SK-N-SH treated with all-trans-retinoic acid at 6 μM for 48 hours (cell line): Measurements from ENCODE around the gene ACTL6B.

Source experiments
- ATAC-seq: fragments of 200-7000 bp; cut with Tn5 transposase; 3 replicates; pipeline ENCODE4 v1.9.1; 2020; ENCODE audit warnings: mild to moderate bottlenecking, moderate library complexity
- ARNTL ChIP-seq: fragments of 450-650 bp; formaldehyde crosslinking; IDR thresholded peaks from 2 replicates; pipeline ENCODE4 v1.5.0; 2020; ENCODE audit warnings: low read depth, mild to moderate bottlenecking, moderate library complexity, borderline replicate concordance
- BACH2 ChIP-seq: fragments of 250-450 bp; sonication (Bioruptor Pico); IDR thresholded peaks from 2 replicates; pipeline ENCODE4 v1.9.0; 2021; ENCODE audit warnings: mild to moderate bottlenecking, borderline replicate concordance
- CREB5 ChIP-seq: fragments of 250-450 bp; sonication (Bioruptor Pico); IDR thresholded peaks from 2 replicates; pipeline ENCODE4 v1.5.1; 2020; ENCODE audit warnings: low read depth, mild to moderate bottlenecking, moderate library complexity
- CSDC2 ChIP-seq: fragments of 250-450 bp; sonication (Bioruptor Pico); IDR thresholded peaks from 2 replicates; pipeline ENCODE4 v1.5.0; 2020; ENCODE audit warnings: mild to moderate bottlenecking, moderate library complexity
- ESRRG ChIP-seq: fragments of 250-450 bp; sonication (Bioruptor Pico); IDR thresholded peaks from 2 replicates; pipeline ENCODE4 v1.6.1; 2021; ENCODE audit warnings: mild to moderate bottlenecking
- GLIS3 ChIP-seq: fragments of 250-450 bp; sonication (Bioruptor Pico); IDR thresholded peaks from 2 replicates; pipeline ENCODE4 v1.5.0; 2020; ENCODE audit warnings: mild to moderate bottlenecking, moderate library complexity
- ISL1 ChIP-seq: fragments of 250-450 bp; sonication (Bioruptor Pico); IDR thresholded peaks from 2 replicates; pipeline ENCODE4 v2.1.2; 2022; ENCODE audit warnings: mild to moderate bottlenecking, moderate library complexity
- OSR1 ChIP-seq: fragments of 250-450 bp; sonication (Bioruptor Pico); IDR thresholded peaks from 2 replicates; pipeline ENCODE4 v1.8.0; 2022; ENCODE audit warnings: moderate library complexity, mild to moderate bottlenecking, inconsistent platforms
- PATZ1 ChIP-seq: fragments of 250-450 bp; sonication (Bioruptor Pico); IDR thresholded peaks from 2 replicates; pipeline ENCODE4 v1.8.0; 2020; ENCODE audit warnings: mild to moderate bottlenecking, moderate library complexity, borderline replicate concordance
- POU6F1 ChIP-seq: fragments of 250-450 bp; sonication (Bioruptor Pico); IDR thresholded peaks from 2 replicates; pipeline ENCODE4 v1.8.0; 2021; ENCODE audit warnings: low read depth, mild to moderate bottlenecking, moderate library complexity, borderline replicate concordance
- PPARA ChIP-seq: fragments of 250-450 bp; sonication (Bioruptor Pico); IDR thresholded peaks from 2 replicates; pipeline ENCODE4 v1.5.0; 2020; ENCODE audit warnings: mild to moderate bottlenecking, borderline replicate concordance
- RARB ChIP-seq: fragments of 250-450 bp; sonication (Bioruptor Pico); IDR thresholded peaks from 2 replicates; pipeline ENCODE4 v1.8.0; 2021; ENCODE audit warnings: mild to moderate bottlenecking, moderate library complexity
- SNAI2 ChIP-seq: fragments of 250-450 bp; sonication (Bioruptor Pico); IDR thresholded peaks from 2 replicates; pipeline ENCODE4 v1.5.0; 2020; ENCODE audit warnings: mild to moderate bottlenecking, moderate library complexity
- TCF4 ChIP-seq: fragments of 250-450 bp; sonication (Bioruptor Pico); IDR thresholded peaks from 2 replicates; pipeline ENCODE4 v1.8.0; 2021; ENCODE audit warnings: mild to moderate bottlenecking, moderate library complexity, borderline replicate concordance
- TOX ChIP-seq: fragments of 250-450 bp; sonication (Bioruptor Pico); IDR thresholded peaks from 2 replicates; pipeline ENCODE4 v1.8.0; 2021; ENCODE audit warnings: mild to moderate bottlenecking, moderate library complexity, borderline replicate concordance
- TSHZ2 ChIP-seq: fragments of 250-450 bp; sonication (Bioruptor Pico); IDR thresholded peaks from 2 replicates; pipeline ENCODE4 v1.5.0; 2020; ENCODE audit warnings: mild to moderate bottlenecking, moderate library complexity
- ZC3H10 ChIP-seq: fragments of 250-450 bp; sonication (Bioruptor Pico); IDR thresholded peaks from 2 replicates; pipeline ENCODE4 v1.5.1; 2021; ENCODE audit warnings: mild to moderate bottlenecking, moderate library complexity
- ZFP3 ChIP-seq: fragments of 250-450 bp; sonication (Bioruptor Pico); IDR thresholded peaks from 2 replicates; pipeline ENCODE4 v1.5.0; 2020; ENCODE audit warnings: mild to moderate bottlenecking, moderate library complexity
- ZFP30 ChIP-seq: fragments of 450-650 bp; formaldehyde crosslinking; IDR thresholded peaks from 2 replicates; pipeline ENCODE4 v1.5.0; 2022; ENCODE audit warnings: mild to moderate bottlenecking, moderate library complexity
- ZNF565 ChIP-seq: fragments of 450-650 bp; formaldehyde crosslinking; conservative IDR thresholded peaks from 2 replicates; pipeline ENCODE4 v1.5.0; 2020; ENCODE audit warnings: low read depth, mild to moderate bottlenecking, moderate library complexity
- ZNF70 ChIP-seq: fragments of 450-650 bp; formaldehyde crosslinking; IDR thresholded peaks from 2 replicates; pipeline ENCODE4 v1.5.0; 2020; ENCODE audit warnings: mild to moderate bottlenecking, moderate library complexity

ACTL6B gene

GRCh38 chr7:100682228-100682741 is 26.0 kb upstream of the ACTL6B start:
- peak; percentile 1; the same call in 2 of the 3 replicates for ATAC-seq
- TF ChIP-seq ZFP30 (CRISPR knock-in tag) (no peak), POU6F1 (CRISPR knock-in tag) (no peak), GLIS3 (CRISPR knock-in tag) (no peak), RARB (CRISPR knock-in tag) (no peak), ARNTL (CRISPR knock-in tag) (no peak), CSDC2 (CRISPR knock-in tag) (no peak), ZNF565 (CRISPR knock-in tag) (no peak), BACH2 (CRISPR knock-in tag) (no peak), TSHZ2 (CRISPR knock-in tag) (no peak), SNAI2 (CRISPR knock-in tag) (no peak), OSR1 (CRISPR knock-in tag) (no peak), ESRRG (CRISPR knock-in tag) (no peak), ZFP3 (CRISPR knock-in tag) (no peak), PATZ1 (CRISPR knock-in tag) (no peak; the same call in 1 of the 2 replicates), ZC3H10 (CRISPR knock-in tag) (no peak), TOX (CRISPR knock-in tag) (no peak), ISL1 (CRISPR knock-in tag) (no peak), TCF4 (CRISPR knock-in tag) (no peak), CREB5 (no peak)

- no peak for ATAC-seq
- TF ChIP-seq SNAI2 (CRISPR knock-in tag): no peak
- no peak for TF ChIP-seq TOX (CRISPR knock-in tag)
- TF ChIP-seq ZFP3 (CRISPR knock-in tag): no peak
- TF ChIP-seq ZFP30 (CRISPR knock-in tag): no peak
- no peak for TF ChIP-seq PPARA (CRISPR knock-in tag)
- TF ChIP-seq CREB5: no peak
- no peak for TF ChIP-seq ARNTL (CRISPR knock-in tag)
- TF ChIP-seq CSDC2 (CRISPR knock-in tag): no peak
- no peak for TF ChIP-seq PATZ1 (CRISPR knock-in tag)
- no peak for TF ChIP-seq ZNF70 (CRISPR knock-in tag)
Observed at GRCh38 chr7:100681491-100682227, 25.4 kb upstream of the ACTL6B start.
